Gastroesophageal sphincter (tissue), 4 donors: ENCODE data around the gene ARMCX4. TPM values are rescaled to one million over a fixed set of nuclear protein-coding genes. Genes with fewer than 3 reads are reported as not detected.

Experiments
- ATAC-seq: fragments of 150-250 bp; one replicate; pipeline ENCODE4 v1.9.1; 2016; ENCODE audit warnings: mild to moderate bottlenecking, moderate library complexity
- H3K27ac ChIP-seq, 4 donors: fragments of 200-600 bp; sonication (generic) in 3 of 4; 1 replicate in 3 of 4; 2 replicates in 1 of 4; pipeline ENCODE4 v1.5.1; 2016 to 2019
- H3K27me3 ChIP-seq: fragments of 200-600 bp; sonication (generic); one replicate; pipeline ENCODE4 v1.5.1; 2019
- H3K36me3 ChIP-seq, 2 donors: fragments of 200-600 bp; sonication (generic); one replicate each; pipeline ENCODE4 v1.5.1; 2019; ENCODE audit warnings: control low read depth in 1 of 2
- H3K4me1 ChIP-seq, 3 donors: fragments of 200-600 bp; sonication (generic); 1 replicate in 2 of 3; 2 replicates in 1 of 3; pipeline ENCODE4 v1.5.1; 2016 to 2019; ENCODE audit warnings: control low read depth in 2 of 3
- H3K4me3 ChIP-seq, 2 donors: fragments of 200-600 bp; sonication (generic); one replicate each; pipeline ENCODE4 v1.5.1; 2019; ENCODE audit warnings: mild to moderate bottlenecking in 1 of 2, moderate library complexity in 1 of 2
- H3K9me3 ChIP-seq, 3 donors: fragments of 200-600 bp; sonication (generic); one replicate each; pipeline ENCODE4 v1.5.1; 2017 to 2019; ENCODE audit warnings: control low read depth in 2 of 3
- CTCF ChIP-seq, 4 experiments: fragments of 200-600 bp in 2 of 4; fragments of 450-650 bp in 2 of 4; sonication (generic) in 1 of 4; IDR thresholded peaks; one replicate each; pipeline ENCODE4 v1.5.1; 2017 to 2019; ENCODE audit warnings: antibody characterized with exemption in 4 of 4, mild to moderate bottlenecking in 2 of 4, moderate library complexity in 2 of 4
- EP300 ChIP-seq: sonication (generic); formaldehyde crosslinking; IDR thresholded peaks from one replicate; pipeline ENCODE4 v1.6.1; 2017; ENCODE audit warnings: antibody characterized with exemption, mild to moderate bottlenecking
- POLR2A ChIP-seq, 2 donors: fragments of 450-650 bp; IDR thresholded peaks; one replicate each; pipeline ENCODE4 v1.6.1; 2017; ENCODE audit warnings: antibody characterized with exemption in 2 of 2, mild to moderate bottlenecking in 2 of 2, moderate library complexity in 1 of 2
- POLR2AphosphoS5 ChIP-seq: sonication (generic); formaldehyde crosslinking; IDR thresholded peaks from one replicate; pipeline ENCODE4 v1.6.1; 2017; ENCODE audit warnings: antibody characterized with exemption
- WGBS, 2 donors: methylation state at CpG; one replicate each; pipeline ENCODE4 v1.1.5; 2018; ENCODE audit warnings: low coverage in 1 of 2; 5-methylcytosine and 5-hydroxymethylcytosine counted together
- total RNA-seq, 4 donors: library from RNA; depleted of rRNA; stranded (reverse); fragments of >200 nt; gene quantifications; one replicate each; pipeline ENCODE4 v1.1.0, GENCODE V29; 2016

The ARMCX4 gene
- total RNA-seq, 4 donors from 2014 or later: 1.8 to 21.9 (median 8.1) TPM

GRCh38 chrX:101507372-101507771 is 22.1 kb downstream of the ARMCX4 start:
- no peaks in the 10 kb centered on the region for H3K4me1 ChIP-seq
- no peaks in the 10 kb centered on the region for H3K9me3 ChIP-seq
- no peak for TF ChIP-seq POLR2A (IDR thresholded peaks at IDR 0.05)
- no peak for TF ChIP-seq POLR2AphosphoS5
- no peak for TF ChIP-seq CTCF (IDR thresholded peaks at IDR 0.05)
- no peak for TF ChIP-seq EP300
- H3K4me3 ChIP-seq: no peak overlapping the region
- no peak for ATAC-seq
- H3K36me3 ChIP-seq: peaks cover 0 to 35% of the 10 kb centered on the region in 2 donors
- no peak overlapping the region for H3K27ac ChIP-seq
- no peaks in the 10 kb centered on the region for H3K27me3 ChIP-seq

DNA sequence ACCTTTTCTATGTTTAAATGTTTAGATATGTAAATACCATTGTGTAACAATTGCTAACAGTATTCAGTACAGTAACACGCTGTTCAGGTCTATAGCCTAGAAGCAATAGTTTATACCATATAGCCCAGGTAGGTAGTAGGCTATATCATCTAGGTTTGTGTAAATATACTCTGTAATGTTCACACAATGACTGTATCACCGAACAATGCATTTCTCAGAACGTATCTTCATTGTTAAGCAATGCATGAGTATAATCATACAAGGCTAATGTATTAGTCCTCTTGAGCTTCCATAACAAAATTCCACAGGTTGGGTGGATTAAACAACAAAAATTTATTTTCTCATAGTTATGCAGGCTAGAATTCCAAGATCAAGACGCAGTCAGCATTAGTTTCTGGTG is 22.7 kb downstream of the ARMCX4 start:
- no peak overlapping the region for H3K4me3 ChIP-seq
- WGBS, 2 donors: 89 to 100% methylated on average over 2 to 4 of the region's 4 CpGs
- peaks cover 0 to 35% of the 10 kb centered on the region in 2 donors for H3K36me3 ChIP-seq
- ATAC-seq: no peak
- H3K4me1 ChIP-seq: no peaks in the 10 kb centered on the region
- no peaks in the 10 kb centered on the region for H3K27me3 ChIP-seq
- TF ChIP-seq POLR2AphosphoS5 (no peak), CTCF (IDR thresholded peaks at IDR 0.05) (no peak), EP300 (no peak), POLR2A (IDR thresholded peaks at IDR 0.05) (no peak)
- H3K27ac ChIP-seq: no peak overlapping the region
- no peaks in the 10 kb centered on the region for H3K9me3 ChIP-seq

- 48 to 71% methylated on average over 2 of the region's 2 CpGs for WGBS, 2 donors
- ATAC-seq: no peak
- no peak overlapping the region for H3K27ac ChIP-seq
- no peaks in the 10 kb centered on the region for H3K27me3 ChIP-seq
- no peaks in the 10 kb centered on the region for H3K9me3 ChIP-seq
- no peak overlapping the region for H3K4me3 ChIP-seq
- no peak for TF ChIP-seq POLR2A (IDR thresholded peaks at IDR 0.05)
- TF ChIP-seq CTCF (IDR thresholded peaks at IDR 0.05): no peak
- no peak for TF ChIP-seq POLR2AphosphoS5
- no peak for TF ChIP-seq EP300
- H3K4me1 ChIP-seq: no peaks in the 10 kb centered on the region
- peaks cover 0 to 10% of the 10 kb centered on the region in 2 donors for H3K36me3 ChIP-seq
Observed at GRCh38 chrX:101530944-101531343, 45.7 kb downstream of the ARMCX4 start.

Other genes with a start within 250 kb of the ARMCX4 start
- under 1 TPM in 1 of 4 donors, not detected in 3; 0.27 TPM for gene TAF7L, start 194.1 kb upstream of the ARMCX4 start, total RNA-seq
- 1 to 10 TPM; 1.5 to 7.1 (median 5.3) TPM for gene TIMM8A, start 136.7 kb upstream of the ARMCX4 start, total RNA-seq
- 10 to 100 TPM in 1 of 4 donors, 1 to 10 TPM in 3; 2.2 to 14.8 (median 4.5) TPM for gene BTK, start 99.3 kb upstream of the ARMCX4 start, total RNA-seq
- 1,000 to 10,000 TPM in 3 of 4 donors, 100 to 1,000 TPM in 1; 629 to 1,573 (median 1,208) TPM for gene RPL36A, start 94.4 kb upstream of the ARMCX4 start, total RNA-seq
- gene GLA, start 77.5 kb upstream of the ARMCX4 start, total RNA-seq: 10 to 100 TPM in 3 of 4 donors, 1 to 10 TPM in 1; 9.2 to 22.0 (median 16.1) TPM
- 10 to 100 TPM; 38.8 to 66.6 (median 62.1) TPM for gene HNRNPH2, start 77.2 kb upstream of the ARMCX4 start, total RNA-seq
- 10 to 100 TPM; 25.6 to 49.2 (median 34.5) TPM for gene ARMCX1, start 65.1 kb downstream of the ARMCX4 start, total RNA-seq
- 10 to 100 TPM; 10.1 to 33.7 (median 18.6) TPM for gene ARMCX6, start 132.5 kb downstream of the ARMCX4 start, total RNA-seq
- gene ARMCX3, start 137.7 kb downstream of the ARMCX4 start, total RNA-seq: 10 to 100 TPM; 52.5 to 60.1 (median 57.8) TPM
- 10 to 100 TPM; 33.7 to 45.4 (median 42.8) TPM for gene ARMCX2, start 174.4 kb downstream of the ARMCX4 start, total RNA-seq